GM23338 (cell line): ENCODE results near the gene CACNA1D. TPM values are rescaled to one million over a fixed set of nuclear protein-coding genes. Genes with fewer than 3 reads are reported as not detected.

ENCODE experiments used
- ATAC-seq: fragments of 200-7000 bp; cut with Tn5 transposase; 3 replicates; pipeline ENCODE4 v1.9.1; 2020
- DNase-seq: peaks from one replicate; pipeline ENCODE4 v3.0.0-alpha.2; 2015; ENCODE audit warnings: low spot score
- H2AFZ ChIP-seq: fragments of 200-600 bp; sonication (generic); 2 replicates; pipeline ENCODE4 v1.8.0; 2016; ENCODE audit warnings: antibody characterized with exemption, mild to moderate bottlenecking, moderate library complexity
- H3F3A ChIP-seq: fragments of 200-600 bp; sonication (generic); replicated peaks from 2 replicates; pipeline ENCODE4 v1.8.0; 2017; ENCODE audit warnings: antibody characterized with exemption, mixed run types, low read depth
- H3K27ac ChIP-seq: fragments of 200-600 bp; sonication (generic); 2 replicates; pipeline ENCODE4 v1.6.1; 2016; ENCODE audit warnings: low read depth
- H3K27me3 ChIP-seq: fragments of 200-600 bp; sonication (generic); 2 replicates; pipeline ENCODE4 v1.8.0; 2016; ENCODE audit warnings: mild to moderate bottlenecking, mixed run types, moderate library complexity; ENCODE audit not compliant: insufficient read depth
- H3K36me3 ChIP-seq: fragments of 200-600 bp; sonication (generic); 2 replicates; pipeline ENCODE4 v1.8.0; 2016; ENCODE audit warnings: mild to moderate bottlenecking; ENCODE audit not compliant: insufficient read depth
- H3K4me1 ChIP-seq: fragments of 200-600 bp; sonication (generic); 2 replicates; pipeline ENCODE4 v1.8.0; 2016; ENCODE audit warnings: mild to moderate bottlenecking, moderate library complexity; ENCODE audit not compliant: insufficient read depth
- H3K4me2 ChIP-seq: fragments of 200-600 bp; sonication (generic); 2 replicates; pipeline ENCODE4 v1.7.1; 2017; ENCODE audit warnings: mixed run types
- H3K4me3 ChIP-seq: fragments of 200-600 bp; sonication (generic); 2 replicates; pipeline ENCODE4 v1.6.1; 2016; ENCODE audit warnings: mixed run types
- H3K79me2 ChIP-seq: fragments of 200-600 bp; sonication (generic); replicated peaks from 2 replicates; pipeline ENCODE4 v1.8.0; 2017; ENCODE audit warnings: mild to moderate bottlenecking; ENCODE audit not compliant: insufficient read depth
- H3K9me2 ChIP-seq: fragments of 200-600 bp; sonication (generic); 2 replicates; pipeline ENCODE4 v1.8.0; 2017; ENCODE audit not compliant: insufficient read depth
- H4K20me1 ChIP-seq: fragments of 200-600 bp; sonication (generic); replicated peaks from 2 replicates; pipeline ENCODE4 v1.8.0; 2017; ENCODE audit warnings: mild to moderate bottlenecking; ENCODE audit not compliant: insufficient read depth
- H3K27ac Mint-ChIP-seq: 2 replicates; pipeline ENCODE4 v1.8.0; 2020; ENCODE audit warnings: inconsistent platforms, mild to moderate bottlenecking, moderate library complexity, mixed read lengths
- H3K27me3 Mint-ChIP-seq: 3 replicates; pipeline ENCODE4 v1.8.0; 2022; ENCODE audit warnings: low read depth, mild to moderate bottlenecking, moderate library complexity, mixed read lengths, inconsistent platforms; ENCODE audit not compliant: insufficient read depth, poor library complexity
- H3K36me3 Mint-ChIP-seq: 3 replicates; pipeline ENCODE4 v1.8.0; 2021; ENCODE audit warnings: low read depth, mild to moderate bottlenecking, inconsistent platforms, moderate library complexity, mixed read lengths
- H3K4me1 Mint-ChIP-seq: 3 replicates; pipeline ENCODE4 v1.8.0; 2020; ENCODE audit warnings: mild to moderate bottlenecking, inconsistent platforms, mixed read lengths
- H3K4me3 Mint-ChIP-seq: 3 replicates; pipeline ENCODE4 v1.8.0; 2021; ENCODE audit warnings: moderate library complexity, mild to moderate bottlenecking, inconsistent platforms, mixed read lengths
- H3K9me3 Mint-ChIP-seq: 3 replicates; pipeline ENCODE4 v1.8.0; 2020; ENCODE audit warnings: moderate library complexity, mild to moderate bottlenecking, inconsistent platforms, mixed read lengths
- CREB1 ChIP-seq: fragments of 250-450 bp; sonication (Bioruptor Pico); IDR thresholded peaks from 2 replicates; pipeline ENCODE4 v1.5.0; 2020; ENCODE audit warnings: low read depth, mild to moderate bottlenecking, moderate library complexity
- EZH2 ChIP-seq: fragments of 200-600 bp; sonication (generic); IDR thresholded peaks from one replicate; pipeline ENCODE4 v1.8.0; 2017; ENCODE audit warnings: antibody characterized with exemption, mild to moderate bottlenecking, low read depth; ENCODE audit not compliant: unreplicated experiment
- EZH2phosphoT487 ChIP-seq: fragments of 200-600 bp; sonication (generic); IDR thresholded peaks from one replicate; pipeline ENCODE4 v1.8.1; 2018; ENCODE audit warnings: antibody characterized with exemption; ENCODE audit not compliant: unreplicated experiment
- NANOG ChIP-seq: IDR thresholded peaks from 2 replicates; pipeline ENCODE4 v1.6.1; 2016; ENCODE audit warnings: antibody characterized with exemption, borderline replicate concordance
- POLR2AphosphoS5 ChIP-seq: IDR thresholded peaks from 2 replicates; pipeline ENCODE4 v1.6.1; 2016; ENCODE audit warnings: antibody characterized with exemption, low read depth
- ZNF331 ChIP-seq: fragments of 250-450 bp; sonication (Bioruptor Pico); IDR thresholded peaks from 2 replicates; pipeline ENCODE4 v1.5.0; 2020; ENCODE audit warnings: low read depth, mild to moderate bottlenecking, moderate library complexity
- polyA plus RNA-seq: library from polyadenylated mRNA; unstranded; fragments of >200 nt; fragmentation: Nextera tagmentation; extraction: Ambion mirVana; gene quantifications from 2 replicates; pipeline ENCODE4 v1.2.1, GENCODE V29; 2016
- total RNA-seq: library from RNA; depleted of rRNA; stranded (reverse); fragments of >200 nt; shearing (Covaris generic); gene quantifications from 2 replicates; pipeline ENCODE4 v1.2.3, GENCODE V29; 2014
- TF ChIP-seq, protein P1 (sequence below): IDR thresholded peaks from 2 replicates; pipeline ENCODE4 v1.6.1; 2016; ENCODE audit warnings: antibody characterized with exemption
- TF ChIP-seq, protein P2 (sequence below): IDR thresholded peaks from one replicate; pipeline ENCODE4 v1.6.1; 2018; ENCODE audit warnings: antibody characterized with exemption; ENCODE audit not compliant: unreplicated experiment

CACNA1D gene
- total and polyA plus RNA-seq, 2 experiments from 2014 or later: 1.7 to 1.8 TPM

DNA sequence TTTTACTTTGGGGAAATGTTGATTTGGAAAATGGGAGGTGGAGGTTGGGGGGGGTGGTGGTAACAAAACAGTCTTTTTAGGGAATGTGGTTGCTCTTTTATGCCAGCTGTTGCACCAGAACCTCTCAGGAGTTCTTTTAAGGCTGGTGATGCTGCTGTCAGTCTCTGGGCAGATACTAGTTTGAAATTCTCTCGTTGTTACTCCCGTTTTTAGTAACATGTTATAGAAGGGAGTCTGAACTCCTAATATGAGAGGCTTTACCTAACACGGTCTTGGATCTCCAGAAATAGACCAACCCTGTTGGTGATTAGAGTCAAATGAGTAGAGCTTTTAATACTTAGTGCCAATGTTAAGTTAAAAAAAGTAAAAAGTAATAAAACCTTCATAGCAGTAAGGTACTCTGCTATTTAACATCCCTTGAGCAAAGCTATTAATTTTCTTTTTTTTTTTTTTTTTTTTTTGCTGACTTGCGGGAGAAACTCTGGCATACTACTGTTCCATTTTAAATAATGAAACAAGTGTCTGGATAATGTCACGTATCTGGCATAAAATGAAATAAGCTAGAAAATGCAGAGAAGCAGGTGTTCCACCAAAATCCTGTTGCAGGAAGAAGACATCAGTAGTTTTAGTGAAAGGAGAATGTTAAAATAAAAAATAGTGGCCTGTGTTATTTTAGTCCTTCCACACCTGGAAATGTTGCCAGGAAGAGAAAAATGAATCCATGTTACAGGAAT lies 156.7 kb downstream of the CACNA1D start:
- no peaks in the 10 kb centered on the region for H3K9me2 ChIP-seq
- H3K4me1 Mint-ChIP-seq: no peaks in the 10 kb centered on the region
- H3K4me1 ChIP-seq: no peaks in the 10 kb centered on the region
- no peak overlapping the region for H3K4me2 ChIP-seq
- H3K4me3 ChIP-seq: no peak overlapping the region
- no peaks in the 10 kb centered on the region for H4K20me1 ChIP-seq
- H3K36me3 ChIP-seq: no peaks in the 10 kb centered on the region
- TF ChIP-seq EZH2 (no peak), CREB1 (CRISPR knock-in tag) (no peak)
- TF ChIP-seq, protein P1, sequence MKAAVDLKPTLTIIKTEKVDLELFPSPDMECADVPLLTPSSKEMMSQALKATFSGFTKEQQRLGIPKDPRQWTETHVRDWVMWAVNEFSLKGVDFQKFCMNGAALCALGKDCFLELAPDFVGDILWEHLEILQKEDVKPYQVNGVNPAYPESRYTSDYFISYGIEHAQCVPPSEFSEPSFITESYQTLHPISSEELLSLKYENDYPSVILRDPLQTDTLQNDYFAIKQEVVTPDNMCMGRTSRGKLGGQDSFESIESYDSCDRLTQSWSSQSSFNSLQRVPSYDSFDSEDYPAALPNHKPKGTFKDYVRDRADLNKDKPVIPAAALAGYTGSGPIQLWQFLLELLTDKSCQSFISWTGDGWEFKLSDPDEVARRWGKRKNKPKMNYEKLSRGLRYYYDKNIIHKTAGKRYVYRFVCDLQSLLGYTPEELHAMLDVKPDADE: no peak
- H3K4me3 Mint-ChIP-seq: no peak overlapping the region
- peaks cover 13% of the 10 kb centered on the region for H3K9me3 Mint-ChIP-seq
- peaks cover 4% of the 10 kb centered on the region; the same call in 2 of the 3 replicates for H3K36me3 Mint-ChIP-seq
- H3K27ac ChIP-seq: no peak overlapping the region
- peaks cover 3% of the 10 kb centered on the region for H3K27me3 Mint-ChIP-seq
- H3K27ac Mint-ChIP-seq: no peak overlapping the region
- no peak overlapping the region for H2AFZ ChIP-seq
- H3F3A ChIP-seq: no peaks in the 10 kb centered on the region
- no peak for DNase-seq
- ATAC-seq: no peak
- no peaks in the 10 kb centered on the region for H3K27me3 ChIP-seq
- no peaks in the 10 kb centered on the region for H3K79me2 ChIP-seq

DNA sequence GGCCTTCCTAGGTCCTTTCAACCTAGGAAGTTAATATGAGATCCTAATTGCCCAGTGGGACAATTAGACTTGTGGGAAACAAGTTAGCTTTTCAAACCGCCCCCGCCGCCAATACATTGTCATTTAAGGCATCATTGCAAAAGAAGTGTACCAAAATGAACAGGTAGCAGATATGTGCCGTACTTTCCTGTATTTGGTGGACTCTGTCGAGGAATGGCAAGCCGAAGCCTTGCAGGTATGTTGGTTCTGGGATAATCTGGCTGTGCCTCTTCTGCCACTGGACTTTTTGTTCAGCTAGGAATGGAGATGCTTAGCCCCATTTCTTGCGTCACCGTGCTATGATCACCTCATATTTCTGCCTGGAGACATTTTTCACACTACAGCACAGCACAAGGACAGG lies 157.5 kb downstream of the CACNA1D start:
- H4K20me1 ChIP-seq: no peaks in the 10 kb centered on the region; the same call in 1 of the 2 replicates
- Mint-ChIP-seq H3K36me3 (peaks cover 4% of the 10 kb centered on the region; the same call in 2 of the 3 replicates), H3K4me1 (no peaks in the 10 kb centered on the region), H3K27me3 (peaks cover 3% of the 10 kb centered on the region), H3K9me3 (peaks cover 13% of the 10 kb centered on the region), H3K4me3 (no peak overlapping the region), H3K27ac (no peak overlapping the region)
- no peak overlapping the region for H3K4me2 ChIP-seq
- H3K4me3 ChIP-seq: no peak overlapping the region
- H3K36me3 ChIP-seq: no peaks in the 10 kb centered on the region
- no peaks in the 10 kb centered on the region for H3K9me2 ChIP-seq
- ATAC-seq (no peak), DNase-seq (no peak)
- no peaks in the 10 kb centered on the region for H3K27me3 ChIP-seq
- H3K4me1 ChIP-seq: no peaks in the 10 kb centered on the region
- no peak overlapping the region for H2AFZ ChIP-seq
- no peak overlapping the region for H3K27ac ChIP-seq
- H3F3A ChIP-seq: no peaks in the 10 kb centered on the region
- no peaks in the 10 kb centered on the region for H3K79me2 ChIP-seq
- no peak for TF ChIP-seq ZNF331 (CRISPR knock-in tag)
- TF ChIP-seq EZH2: no peak
- TF ChIP-seq, protein P1: no peak
- no peak for TF ChIP-seq EZH2phosphoT487
- TF ChIP-seq CREB1 (CRISPR knock-in tag): no peak
- TF ChIP-seq, protein P2, sequence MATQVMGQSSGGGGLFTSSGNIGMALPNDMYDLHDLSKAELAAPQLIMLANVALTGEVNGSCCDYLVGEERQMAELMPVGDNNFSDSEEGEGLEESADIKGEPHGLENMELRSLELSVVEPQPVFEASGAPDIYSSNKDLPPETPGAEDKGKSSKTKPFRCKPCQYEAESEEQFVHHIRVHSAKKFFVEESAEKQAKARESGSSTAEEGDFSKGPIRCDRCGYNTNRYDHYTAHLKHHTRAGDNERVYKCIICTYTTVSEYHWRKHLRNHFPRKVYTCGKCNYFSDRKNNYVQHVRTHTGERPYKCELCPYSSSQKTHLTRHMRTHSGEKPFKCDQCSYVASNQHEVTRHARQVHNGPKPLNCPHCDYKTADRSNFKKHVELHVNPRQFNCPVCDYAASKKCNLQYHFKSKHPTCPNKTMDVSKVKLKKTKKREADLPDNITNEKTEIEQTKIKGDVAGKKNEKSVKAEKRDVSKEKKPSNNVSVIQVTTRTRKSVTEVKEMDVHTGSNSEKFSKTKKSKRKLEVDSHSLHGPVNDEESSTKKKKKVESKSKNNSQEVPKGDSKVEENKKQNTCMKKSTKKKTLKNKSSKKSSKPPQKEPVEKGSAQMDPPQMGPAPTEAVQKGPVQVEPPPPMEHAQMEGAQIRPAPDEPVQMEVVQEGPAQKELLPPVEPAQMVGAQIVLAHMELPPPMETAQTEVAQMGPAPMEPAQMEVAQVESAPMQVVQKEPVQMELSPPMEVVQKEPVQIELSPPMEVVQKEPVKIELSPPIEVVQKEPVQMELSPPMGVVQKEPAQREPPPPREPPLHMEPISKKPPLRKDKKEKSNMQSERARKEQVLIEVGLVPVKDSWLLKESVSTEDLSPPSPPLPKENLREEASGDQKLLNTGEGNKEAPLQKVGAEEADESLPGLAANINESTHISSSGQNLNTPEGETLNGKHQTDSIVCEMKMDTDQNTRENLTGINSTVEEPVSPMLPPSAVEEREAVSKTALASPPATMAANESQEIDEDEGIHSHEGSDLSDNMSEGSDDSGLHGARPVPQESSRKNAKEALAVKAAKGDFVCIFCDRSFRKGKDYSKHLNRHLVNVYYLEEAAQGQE: no peak
- no peak for TF ChIP-seq NANOG
- TF ChIP-seq POLR2AphosphoS5: no peak
